WI38 (cell line): Measurements from ENCODE around the gene EPAS1.

Source experiments
- H3K4me3 ChIP-seq: 2 replicates; pipeline ENCODE4 v1.5.1; 2011; ENCODE audit warnings: low read depth, mild to moderate bottlenecking, control low read depth, low read length
- TF ChIP-seq, protein P1 (sequence below): IDR thresholded peaks from 2 replicates; pipeline ENCODE4 v1.5.1; 2012; ENCODE audit warnings: low read depth, mild to moderate bottlenecking, control low read depth, low read length

The EPAS1 gene

GRCh38 chr2:46430992-46431391 lies 133.8 kb downstream of the EPAS1 start:
- H3K4me3 ChIP-seq = no peak overlapping the region
- TF ChIP-seq, protein P1, sequence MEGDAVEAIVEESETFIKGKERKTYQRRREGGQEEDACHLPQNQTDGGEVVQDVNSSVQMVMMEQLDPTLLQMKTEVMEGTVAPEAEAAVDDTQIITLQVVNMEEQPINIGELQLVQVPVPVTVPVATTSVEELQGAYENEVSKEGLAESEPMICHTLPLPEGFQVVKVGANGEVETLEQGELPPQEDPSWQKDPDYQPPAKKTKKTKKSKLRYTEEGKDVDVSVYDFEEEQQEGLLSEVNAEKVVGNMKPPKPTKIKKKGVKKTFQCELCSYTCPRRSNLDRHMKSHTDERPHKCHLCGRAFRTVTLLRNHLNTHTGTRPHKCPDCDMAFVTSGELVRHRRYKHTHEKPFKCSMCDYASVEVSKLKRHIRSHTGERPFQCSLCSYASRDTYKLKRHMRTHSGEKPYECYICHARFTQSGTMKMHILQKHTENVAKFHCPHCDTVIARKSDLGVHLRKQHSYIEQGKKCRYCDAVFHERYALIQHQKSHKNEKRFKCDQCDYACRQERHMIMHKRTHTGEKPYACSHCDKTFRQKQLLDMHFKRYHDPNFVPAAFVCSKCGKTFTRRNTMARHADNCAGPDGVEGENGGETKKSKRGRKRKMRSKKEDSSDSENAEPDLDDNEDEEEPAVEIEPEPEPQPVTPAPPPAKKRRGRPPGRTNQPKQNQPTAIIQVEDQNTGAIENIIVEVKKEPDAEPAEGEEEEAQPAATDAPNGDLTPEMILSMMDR = no peak

GRCh38 chr2:46431481-46432235 lies 134.5 kb downstream of the EPAS1 start:
- no peak overlapping the region for H3K4me3 ChIP-seq
- TF ChIP-seq, protein P1 = no peak

GRCh38 chr2:46434851-46435273 lies 137.7 kb downstream of the EPAS1 start:
- no peak overlapping the region for H3K4me3 ChIP-seq
- TF ChIP-seq, protein P1 = no peak

DNA sequence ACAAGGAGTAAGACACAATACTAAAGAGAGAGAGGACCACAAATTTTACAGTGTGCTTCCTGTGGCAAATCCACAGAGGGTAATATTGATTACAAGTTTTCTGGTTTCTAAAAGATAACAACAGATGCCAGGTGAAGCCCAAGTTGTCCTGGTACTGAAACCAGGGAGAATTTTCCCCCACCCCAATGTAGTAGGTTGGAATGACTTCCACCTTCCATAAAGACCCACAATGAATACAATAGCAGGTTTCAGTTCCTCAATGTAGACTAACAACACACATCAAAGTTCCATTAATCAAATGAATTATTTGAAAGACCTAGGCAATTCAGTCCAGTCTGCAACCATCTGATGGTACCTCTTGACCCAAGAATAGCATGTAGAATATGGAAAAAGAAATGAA lies 138.1 kb downstream of the EPAS1 start:
- TF ChIP-seq, protein P1 = no peak
- H3K4me3 ChIP-seq = no peak overlapping the region

DNA sequence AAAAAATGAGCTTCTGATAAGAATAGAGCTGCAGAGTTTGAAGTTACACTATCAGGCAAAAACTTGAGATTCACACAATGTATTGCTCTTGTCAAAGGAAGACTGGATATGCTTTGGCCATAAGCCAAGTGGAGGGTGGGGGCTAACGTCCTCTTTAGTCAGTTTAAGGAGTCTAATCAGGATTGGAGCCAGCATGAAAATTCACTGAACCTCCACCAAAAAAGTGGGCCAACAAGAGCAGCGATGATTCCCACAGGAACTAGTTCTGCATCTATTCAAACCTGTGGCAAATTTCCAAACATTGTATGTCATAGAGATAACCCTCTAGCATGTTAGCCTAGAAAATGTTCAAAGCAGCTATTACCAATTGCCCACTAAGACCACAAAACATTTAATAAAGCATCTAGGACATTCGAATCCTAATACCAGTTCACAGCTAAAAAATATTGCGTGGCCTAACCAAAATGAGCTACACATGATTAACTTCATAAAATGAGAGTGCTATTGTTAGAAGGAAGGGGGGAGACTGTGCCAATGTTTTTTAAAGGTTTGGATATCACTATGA lies 138.7 kb downstream of the EPAS1 start:
- TF ChIP-seq, protein P1 = no peak
- no peak overlapping the region for H3K4me3 ChIP-seq
